ENCODE results near the gene GJB4.

The GJB4 gene

DNA sequence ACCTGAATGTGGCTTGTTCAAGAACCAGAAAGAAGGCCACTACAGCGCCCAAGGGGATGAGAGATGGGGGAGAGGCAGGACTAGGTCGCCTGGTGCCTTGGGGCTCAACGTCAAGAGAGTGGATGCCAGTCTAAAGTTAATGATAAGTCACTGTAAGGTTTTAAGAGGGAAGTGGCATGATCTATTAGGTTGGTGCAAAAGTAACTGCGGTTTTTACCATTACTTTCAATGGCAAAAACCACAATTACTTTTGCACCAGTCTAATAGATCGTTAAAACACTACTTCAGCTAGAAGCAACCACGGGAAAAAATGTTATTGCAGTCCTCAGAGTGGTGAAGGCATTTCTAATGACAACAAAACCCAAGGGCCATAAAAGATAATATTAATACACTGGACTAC, 18.8 kb downstream of the GJB4 start:
- DNase-seq (ENCODE audit: low read depth): no peak

DNA sequence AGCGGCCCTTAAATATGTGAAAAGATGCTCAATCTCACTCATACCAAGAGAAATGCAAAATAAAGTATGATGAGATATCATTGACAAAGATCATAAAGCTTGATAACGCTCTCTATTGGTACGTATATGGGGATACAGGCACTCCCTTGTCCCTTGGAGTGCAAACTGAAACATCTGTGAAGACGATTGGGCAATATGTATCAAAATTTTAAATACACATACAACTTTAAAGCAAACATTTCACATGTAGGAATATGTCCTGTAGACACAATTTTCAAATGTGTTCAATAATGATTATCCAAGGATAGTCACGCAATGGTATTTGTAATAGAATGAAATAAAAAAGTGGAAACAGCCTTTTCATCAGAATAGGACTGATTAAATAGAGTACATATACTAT, 19.5 kb downstream of the GJB4 start:
- no peak for DNase-seq (ENCODE audit: low read depth)

DNA sequence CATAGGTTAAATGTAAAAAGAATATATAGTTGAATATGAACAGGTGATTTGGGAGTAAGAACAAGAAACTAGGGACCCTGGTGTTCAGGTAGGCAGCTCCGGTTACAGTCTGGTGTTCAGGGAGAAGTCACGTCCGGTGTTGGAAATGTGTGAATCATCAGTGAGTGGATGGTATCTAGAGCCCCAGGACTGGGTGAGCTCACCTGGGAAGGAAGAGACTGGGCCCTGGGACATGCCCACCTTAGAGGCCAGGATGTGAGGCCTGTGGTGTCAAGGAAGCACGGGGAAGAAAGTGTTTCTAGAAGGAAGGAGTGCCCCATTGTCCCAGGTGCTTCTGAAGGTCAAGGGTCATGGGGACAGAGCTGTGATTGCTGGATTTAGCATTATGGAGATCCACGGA, 20.0 kb downstream of the GJB4 start:
- DNase-seq (ENCODE audit: low read depth): no peak

DNA sequence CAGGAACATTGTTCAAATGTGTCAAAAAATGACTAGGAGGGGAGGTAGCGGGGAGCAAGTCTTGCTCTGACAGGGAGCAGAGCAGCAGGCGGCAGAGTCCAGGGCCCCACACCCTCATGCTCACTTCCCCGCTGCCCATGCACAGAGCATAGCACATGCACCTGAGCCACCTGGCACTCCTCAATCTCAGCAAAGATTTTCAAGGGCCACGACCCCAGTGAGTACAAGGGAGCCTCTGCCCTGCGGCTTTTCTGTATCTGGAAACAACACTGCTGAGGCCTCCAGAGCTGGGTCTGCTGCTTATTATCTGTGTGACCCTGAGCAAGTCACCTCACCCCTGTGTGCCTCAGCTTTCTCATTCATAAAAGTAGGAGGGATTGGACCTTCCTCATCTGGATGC, 20.4 kb downstream of the GJB4 start:
- no peak for DNase-seq (ENCODE audit: low read depth)

DNA sequence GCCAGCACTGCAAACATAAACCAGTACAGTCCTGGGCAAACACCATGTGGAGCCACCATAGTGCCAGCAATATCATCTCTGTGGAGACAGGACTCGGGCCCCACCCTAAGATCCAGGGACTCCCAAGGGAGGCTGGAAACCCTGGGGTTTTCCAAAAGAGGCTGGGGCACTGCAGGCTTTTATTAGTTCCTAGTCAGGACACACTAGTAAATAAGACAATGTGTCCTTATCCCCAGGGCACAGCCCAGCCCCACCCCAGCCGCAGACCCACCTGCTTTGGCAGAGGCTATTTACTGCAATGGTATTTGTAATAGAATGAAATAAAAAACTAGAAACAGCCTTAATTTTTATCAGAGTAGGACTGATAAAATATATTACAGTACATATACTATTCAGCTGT, 21.0 kb downstream of the GJB4 start:
- no peak for DNase-seq (ENCODE audit: low read depth)

DNA sequence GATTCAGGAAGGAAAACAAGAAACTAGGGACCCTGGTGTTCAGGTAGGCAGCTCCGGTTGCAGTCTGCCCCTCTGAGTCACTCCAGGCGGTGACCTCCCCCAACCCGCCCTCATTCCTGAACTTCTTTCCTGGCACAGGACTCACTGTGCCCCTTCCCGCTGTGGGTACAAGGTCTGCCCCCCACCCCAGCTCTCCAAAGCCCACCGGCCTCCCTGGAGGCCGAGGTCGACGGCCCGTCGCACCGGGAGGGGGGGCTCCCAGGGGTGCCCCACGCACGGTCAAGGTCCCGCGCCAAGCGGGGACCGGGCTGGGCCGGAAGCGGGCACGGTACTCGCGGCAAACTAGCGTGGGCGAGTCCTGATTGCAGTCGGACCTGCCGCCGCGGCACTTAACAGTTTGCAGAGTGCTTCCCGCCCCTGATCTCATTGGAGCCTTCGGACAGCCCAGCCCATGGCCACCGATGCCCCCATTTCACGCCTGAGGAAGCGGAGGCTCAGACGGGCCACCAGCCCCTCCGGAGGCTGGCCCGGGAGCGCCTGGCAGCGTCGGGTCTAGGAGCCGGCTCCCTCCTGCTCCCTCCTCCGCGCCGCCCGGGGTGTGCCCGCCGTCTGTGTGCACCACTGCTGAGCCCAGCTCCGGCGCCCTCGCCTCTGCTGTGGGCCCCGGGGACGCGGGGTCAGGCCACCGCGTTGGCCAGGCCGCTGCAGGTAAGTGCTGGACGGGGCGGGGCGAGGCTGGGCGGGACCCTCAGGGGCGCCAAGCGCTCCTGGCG, 21.7 kb downstream of the GJB4 start, which contains the start of gene GJB3:
TSS of gene GJB3 (plus strand) at position 144 of the 773 bp plus-strand sequence. CDS start 3,549 bp downstream, outside the sequence.
- DNase-seq (ENCODE audit: low read depth): no peak

DNA sequence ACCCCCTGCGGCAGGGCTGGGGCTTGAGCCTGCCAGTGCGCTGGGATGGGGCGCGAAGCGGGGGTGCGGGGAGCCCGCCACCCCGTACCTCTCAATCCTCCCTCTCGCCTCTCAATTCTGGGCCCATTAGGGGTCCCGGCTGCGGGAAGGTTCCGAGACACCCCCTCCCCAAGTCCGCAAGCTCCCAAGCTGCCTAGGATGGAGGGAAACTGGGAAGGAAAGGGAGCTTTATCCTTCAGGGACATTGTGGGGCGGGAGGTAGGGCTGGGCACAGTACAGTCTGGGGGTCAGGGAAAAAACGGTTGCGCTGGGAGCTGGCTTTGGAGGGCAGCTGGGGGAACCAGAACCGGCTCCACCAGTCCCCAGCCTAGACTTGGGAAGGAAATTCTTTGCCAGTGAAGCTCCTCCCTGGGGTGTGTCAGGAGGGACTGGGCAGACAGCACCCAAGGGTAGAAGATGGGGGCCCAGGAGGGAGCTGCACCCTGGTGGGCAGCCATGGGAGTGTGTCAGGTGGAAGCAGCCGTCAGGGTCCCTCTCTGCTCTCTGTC, 22.4 kb downstream of the GJB4 start:
- DNase-seq (ENCODE audit: low read depth): no peak

DNA sequence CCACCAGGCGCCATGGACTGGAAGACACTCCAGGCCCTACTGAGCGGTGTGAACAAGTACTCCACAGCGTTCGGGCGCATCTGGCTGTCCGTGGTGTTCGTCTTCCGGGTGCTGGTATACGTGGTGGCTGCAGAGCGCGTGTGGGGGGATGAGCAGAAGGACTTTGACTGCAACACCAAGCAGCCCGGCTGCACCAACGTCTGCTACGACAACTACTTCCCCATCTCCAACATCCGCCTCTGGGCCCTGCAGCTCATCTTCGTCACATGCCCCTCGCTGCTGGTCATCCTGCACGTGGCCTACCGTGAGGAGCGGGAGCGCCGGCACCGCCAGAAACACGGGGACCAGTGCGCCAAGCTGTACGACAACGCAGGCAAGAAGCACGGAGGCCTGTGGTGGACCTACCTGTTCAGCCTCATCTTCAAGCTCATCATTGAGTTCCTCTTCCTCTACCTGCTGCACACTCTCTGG, 25.2 kb downstream of the GJB4 start:
- no peak for DNase-seq (ENCODE audit: low read depth)

DNA sequence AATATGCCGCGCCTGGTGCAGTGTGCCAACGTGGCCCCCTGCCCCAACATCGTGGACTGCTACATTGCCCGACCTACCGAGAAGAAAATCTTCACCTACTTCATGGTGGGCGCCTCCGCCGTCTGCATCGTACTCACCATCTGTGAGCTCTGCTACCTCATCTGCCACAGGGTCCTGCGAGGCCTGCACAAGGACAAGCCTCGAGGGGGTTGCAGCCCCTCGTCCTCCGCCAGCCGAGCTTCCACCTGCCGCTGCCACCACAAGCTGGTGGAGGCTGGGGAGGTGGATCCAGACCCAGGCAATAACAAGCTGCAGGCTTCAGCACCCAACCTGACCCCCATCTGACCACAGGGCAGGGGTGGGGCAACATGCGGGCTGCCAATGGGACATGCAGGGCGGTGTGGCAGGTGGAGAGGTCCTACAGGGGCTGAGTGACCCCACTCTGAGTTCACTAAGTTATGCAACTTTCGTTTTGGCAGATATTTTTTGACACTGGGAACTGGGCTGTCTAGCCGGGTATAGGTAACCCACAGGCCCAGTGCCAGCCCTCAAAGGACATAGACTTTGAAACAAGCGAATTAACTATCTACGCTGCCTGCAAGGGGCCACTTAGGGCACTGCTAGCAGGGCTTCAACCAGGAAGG, 25.8 kb downstream of the GJB4 start:
- DNase-seq (ENCODE audit: low read depth): no peak

DNA sequence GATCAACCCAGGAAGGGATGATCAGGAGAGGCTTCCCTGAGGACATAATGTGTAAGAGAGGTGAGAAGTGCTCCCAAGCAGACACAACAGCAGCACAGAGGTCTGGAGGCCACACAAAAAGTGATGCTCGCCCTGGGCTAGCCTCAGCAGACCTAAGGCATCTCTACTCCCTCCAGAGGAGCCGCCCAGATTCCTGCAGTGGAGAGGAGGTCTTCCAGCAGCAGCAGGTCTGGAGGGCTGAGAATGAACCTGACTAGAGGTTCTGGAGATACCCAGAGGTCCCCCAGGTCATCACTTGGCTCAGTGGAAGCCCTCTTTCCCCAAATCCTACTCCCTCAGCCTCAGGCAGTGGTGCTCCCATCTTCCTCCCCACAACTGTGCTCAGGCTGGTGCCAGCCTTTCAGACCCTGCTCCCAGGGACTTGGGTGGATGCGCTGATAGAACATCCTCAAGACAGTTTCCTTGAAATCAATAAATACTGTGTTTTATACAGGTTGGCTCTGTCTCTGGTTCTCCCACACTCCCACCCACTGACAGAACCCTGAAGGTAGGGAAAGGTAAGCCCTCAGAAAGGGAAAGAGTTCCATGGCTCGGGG, 26.4 kb downstream of the GJB4 start:
- DNase-seq (ENCODE audit: low read depth): no peak

DNA sequence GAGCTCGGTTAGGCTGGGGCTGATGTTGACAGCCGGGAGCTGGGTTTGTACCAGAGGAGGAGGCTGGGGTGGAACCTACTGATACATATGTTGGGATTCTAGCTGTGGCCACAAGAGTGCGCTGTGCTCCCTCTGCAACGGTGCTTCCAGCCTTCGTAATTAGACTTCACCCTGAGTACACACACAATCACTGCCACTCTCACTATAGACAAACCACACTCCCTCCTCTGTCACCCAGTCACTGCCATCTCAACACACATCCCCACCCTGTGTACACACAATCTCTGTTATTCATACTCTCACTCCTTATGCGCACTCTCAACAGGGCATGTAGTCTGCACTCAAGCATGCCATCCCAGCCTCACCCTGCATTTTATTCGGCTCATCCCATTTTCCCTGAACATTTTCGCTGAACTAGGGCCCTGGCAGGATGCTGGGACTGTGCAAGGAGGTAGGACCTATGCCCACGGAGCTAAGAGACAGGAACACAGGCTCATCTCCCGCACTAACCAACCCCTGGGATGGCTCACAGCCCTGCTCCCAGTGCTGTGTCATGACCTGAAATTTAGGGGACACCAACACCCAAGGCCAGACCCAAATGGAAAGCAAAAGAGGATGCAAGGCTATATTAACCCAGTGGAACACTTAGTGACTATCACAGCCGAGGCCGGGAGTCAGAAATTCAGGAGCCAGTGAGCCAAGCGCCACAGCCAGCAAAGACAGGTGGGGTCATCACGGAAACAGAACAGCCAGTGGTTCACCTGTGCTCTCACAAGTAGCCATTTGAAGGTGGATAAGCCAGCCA, 27.2 kb downstream of the GJB4 start:
- no peak for DNase-seq (ENCODE audit: low read depth)

DNA sequence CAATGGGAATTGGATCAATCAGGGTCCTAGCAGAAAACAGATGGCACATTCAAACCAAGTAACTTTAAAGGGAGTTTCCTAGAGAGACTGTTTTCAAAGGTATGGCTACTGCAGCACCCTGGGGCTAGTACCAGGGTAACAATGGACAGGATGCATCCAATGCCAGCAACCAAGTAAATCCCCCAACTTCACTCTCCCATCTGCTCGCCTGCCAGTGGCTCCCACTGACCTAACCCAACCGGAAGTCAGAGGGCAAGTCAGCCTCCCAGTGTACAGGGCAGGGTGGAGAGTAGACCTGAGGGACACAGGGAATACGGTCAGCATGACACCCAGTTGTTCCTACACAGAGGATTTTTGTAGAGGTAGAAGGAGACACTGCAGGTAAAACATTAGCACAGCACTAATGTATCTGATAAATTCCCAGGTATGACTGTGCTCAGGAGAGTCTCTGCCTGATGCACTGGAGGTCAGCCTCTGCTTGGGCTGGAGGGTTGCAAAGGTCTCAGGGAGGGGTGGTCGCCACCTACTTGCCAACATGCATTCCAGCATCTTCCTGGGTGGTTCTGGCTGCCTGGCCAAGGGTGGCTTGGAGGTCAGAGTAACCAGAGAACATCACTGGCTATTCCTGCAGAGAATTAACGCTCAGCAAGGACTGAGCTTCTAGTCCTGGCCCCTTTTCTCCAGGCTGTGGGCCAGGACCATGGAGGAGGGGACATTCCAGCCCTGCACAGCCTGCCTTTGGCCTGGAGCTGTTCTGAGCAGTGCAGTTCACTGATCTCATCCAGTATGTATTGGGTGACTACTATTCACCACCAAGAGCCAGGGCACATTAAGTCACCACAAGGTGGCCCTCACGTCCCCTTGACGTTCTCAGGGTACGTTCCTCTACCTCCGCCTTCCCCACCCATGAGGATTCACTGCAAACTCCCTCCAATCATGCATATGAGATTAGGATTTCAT, 28.2 kb downstream of the GJB4 start:
- no peak for DNase-seq (ENCODE audit: low read depth)

DNA sequence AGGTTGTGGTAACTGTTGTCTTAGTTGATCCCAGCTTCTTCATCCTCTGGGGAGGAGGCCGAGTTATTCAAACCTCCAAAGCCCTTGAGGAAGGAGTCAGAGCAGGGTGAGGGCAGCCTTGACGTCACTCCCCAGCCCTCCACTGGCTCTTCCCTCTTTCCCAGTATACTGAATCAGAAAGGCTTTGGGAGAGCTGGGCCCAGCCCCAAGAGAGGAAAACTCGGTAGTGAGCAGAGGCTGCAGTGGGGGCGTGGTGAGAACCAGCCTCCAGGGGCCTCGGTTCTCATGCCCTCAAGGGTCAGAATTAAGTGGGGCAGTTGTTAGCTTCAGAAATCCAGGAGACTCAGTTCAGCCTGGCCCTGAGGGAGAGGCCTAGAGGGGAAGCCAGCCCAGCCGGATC, 31.4 kb downstream of the GJB4 start:
- DNase-seq (ENCODE audit: low read depth): no peak

DNA sequence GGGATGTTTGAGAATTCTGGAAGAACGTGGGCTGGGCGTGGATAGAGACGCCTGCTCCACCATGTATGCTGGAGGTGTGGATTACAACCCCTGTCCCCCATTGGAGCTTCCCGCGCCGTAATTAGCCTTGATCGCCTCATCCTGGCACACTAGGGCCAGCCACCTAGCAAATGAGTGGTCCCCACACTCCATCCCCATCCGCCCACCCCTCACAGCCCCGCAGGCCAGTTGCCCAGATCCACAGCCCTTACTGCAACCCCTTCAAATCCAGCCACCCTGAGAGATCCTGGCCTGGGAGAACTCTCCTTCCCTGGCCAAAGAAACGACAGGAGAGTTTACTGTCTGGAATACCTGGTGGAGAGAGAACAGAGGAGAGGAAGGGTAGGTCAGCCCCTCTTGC, 32.9 kb downstream of the GJB4 start:
- no peak for DNase-seq (ENCODE audit: low read depth)

DNA sequence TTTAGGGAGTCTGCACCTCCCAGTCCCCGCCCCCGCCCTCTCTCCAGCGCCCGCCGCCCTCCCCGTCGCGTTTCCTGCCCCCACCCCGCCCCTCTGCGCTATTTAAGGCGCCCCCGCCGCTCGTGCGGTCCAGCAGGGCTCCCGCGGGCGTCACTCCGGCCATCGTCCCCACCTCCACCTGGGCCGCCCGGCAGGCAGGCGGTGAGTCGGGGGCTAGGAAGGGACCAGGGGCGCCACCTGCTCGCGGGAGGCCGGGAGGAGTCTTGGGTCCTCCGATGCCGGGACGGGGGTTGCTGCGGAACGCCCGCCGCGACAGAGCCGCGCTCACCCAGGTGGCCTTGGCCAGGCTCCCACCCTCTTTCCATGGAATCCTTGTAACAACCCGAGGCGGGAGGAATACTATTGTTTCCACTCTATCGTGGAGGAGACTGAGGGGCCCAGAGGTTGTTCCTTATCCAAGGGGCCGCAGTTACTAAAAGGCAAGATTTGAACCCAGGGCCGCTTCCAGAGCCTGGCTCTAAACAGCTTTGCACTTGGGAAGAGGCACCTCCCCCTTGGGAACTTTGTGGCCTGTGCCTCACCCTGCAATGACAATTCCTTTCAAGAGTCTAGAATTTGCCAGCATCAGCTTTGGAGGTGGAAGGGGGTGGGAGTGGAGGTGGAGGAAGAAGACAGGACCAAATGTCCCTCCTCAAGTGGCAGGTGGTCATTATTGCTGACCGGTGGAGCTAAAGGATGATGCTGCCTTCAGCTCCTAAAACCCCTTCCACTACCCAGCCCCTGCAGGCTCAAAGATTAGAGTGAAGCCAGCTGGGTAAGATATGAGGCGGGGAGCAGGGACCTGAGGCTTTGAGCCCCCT, 33.6 kb downstream of the GJB4 start, which contains the start of gene GJA4:
TSS of gene GJA4 (plus strand) at position 132 of the 860 bp plus-strand sequence. CDS start 1,215 bp downstream, outside the sequence.
- no peak for DNase-seq (ENCODE audit: low read depth)

DNA sequence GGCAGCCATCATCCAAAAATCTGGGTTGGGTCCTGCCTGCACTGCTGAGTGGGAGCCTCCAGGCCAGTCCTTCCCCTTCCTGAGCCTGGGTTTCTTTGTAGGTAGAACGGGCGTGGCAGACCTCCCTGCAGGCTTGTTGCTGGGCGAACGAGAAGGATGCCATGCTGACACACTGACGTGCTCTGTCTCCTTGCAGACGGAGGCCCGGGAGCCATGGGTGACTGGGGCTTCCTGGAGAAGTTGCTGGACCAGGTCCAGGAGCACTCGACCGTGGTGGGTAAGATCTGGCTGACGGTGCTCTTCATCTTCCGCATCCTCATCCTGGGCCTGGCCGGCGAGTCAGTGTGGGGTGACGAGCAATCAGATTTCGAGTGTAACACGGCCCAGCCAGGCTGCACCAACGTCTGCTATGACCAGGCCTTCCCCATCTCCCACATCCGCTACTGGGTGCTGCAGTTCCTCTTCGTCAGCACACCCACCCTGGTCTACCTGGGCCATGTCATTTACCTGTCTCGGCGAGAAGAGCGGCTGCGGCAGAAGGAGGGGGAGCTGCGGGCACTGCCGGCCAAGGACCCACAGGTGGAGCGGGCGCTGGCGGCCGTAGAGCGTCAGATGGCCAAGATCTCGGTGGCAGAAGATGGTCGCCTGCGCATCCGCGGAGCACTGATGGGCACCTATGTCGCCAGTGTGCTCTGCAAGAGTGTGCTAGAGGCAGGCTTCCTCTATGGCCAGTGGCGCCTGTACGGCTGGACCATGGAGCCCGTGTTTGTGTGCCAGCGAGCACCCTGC, 34.7 kb downstream of the GJB4 start:
- no peak for DNase-seq (ENCODE audit: low read depth)

DNA sequence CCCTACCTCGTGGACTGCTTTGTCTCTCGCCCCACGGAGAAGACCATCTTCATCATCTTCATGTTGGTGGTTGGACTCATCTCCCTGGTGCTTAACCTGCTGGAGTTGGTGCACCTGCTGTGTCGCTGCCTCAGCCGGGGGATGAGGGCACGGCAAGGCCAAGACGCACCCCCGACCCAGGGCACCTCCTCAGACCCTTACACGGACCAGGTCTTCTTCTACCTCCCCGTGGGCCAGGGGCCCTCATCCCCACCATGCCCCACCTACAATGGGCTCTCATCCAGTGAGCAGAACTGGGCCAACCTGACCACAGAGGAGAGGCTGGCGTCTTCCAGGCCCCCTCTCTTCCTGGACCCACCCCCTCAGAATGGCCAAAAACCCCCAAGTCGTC, 35.2 kb downstream of the GJB4 start:
- DNase-seq (ENCODE audit: low read depth): no peak

DNA sequence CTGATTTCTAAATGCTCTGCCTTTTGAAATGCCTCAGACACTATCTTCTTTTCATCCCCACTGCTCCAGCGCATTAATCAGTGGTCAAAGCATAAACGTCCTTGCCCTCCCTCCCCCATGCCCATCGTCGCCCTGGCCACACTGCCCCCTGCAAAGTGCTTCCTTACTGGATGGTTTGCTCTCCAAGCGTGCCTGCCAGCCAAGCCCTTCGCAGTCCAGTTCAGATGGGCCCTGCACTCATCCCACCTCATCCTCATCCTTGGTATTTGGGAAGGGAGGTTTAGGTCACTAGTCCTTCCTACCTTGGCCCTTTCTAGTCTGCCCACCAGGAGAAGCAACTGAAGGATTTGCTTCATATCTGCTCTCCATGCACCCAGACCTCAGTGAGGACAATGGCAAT, 36.4 kb downstream of the GJB4 start:
- DNase-seq (ENCODE audit: low read depth): no peak

DNA sequence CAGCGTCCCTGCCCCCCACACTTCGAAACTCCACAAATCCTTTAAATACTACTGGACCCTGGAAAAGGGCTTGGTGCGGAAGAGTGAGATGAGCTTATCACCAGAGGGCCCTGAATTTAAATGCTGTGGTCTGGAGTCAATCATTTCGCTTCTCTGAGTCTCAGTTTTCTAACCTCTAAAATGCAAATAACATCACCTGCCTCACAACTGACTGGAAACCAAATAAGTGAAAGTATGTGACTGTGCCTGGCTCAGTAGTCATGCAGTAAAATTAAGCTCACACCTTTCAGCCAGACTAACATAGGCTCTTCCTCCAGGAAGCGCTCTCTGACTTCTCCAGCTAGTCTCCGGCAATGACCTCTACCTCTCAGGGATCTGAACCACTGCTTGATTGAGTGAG, 37.5 kb downstream of the GJB4 start:
- DNase-seq (ENCODE audit: low read depth): no peak
